GM21723 (cell line): ENCODE data around the gene FEZF1.

Experiments used
- ATAC-seq: cut with Tn5 transposase; IDR thresholded peaks from one replicate; pipeline ENCODE4 v1.9.1; 2021; ENCODE audit warnings: mild to moderate bottlenecking, moderate library complexity; ENCODE audit not compliant: unreplicated experiment

The FEZF1 gene

DNA sequence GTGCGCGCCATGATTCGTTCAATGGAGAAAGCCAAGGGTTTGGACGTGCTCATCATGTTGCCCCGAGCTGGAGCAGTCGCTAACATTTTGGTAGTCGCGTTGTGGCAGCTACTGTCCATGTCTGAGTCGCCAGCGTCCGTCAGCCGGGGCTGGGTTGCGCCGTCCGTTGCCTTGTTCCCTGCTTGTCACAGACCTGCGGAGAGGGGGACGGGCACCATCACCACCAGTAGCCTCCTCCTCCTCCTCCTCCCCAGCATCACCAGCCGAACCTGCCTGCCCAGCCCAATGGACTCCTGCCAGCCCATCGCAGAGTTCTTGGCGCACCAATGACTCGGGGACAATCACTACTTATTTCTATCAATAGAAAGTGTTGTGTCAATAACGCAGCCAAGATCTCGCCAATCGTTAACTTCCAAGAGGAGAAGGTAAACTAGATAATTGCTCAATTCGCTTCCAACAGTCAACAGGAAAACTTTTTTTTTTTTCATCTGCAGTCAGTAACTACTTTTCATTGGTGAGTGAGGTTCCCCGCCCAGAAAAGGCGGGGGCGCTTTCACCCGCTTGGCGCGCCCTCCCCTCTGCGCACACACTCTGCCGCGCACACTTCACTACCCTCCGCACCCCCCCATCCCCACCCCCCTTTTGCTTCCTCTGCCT, at the start of gene FEZF1:
TSS of gene FEZF1 (minus strand) at position 432 of the 657 bp plus-strand sequence. CDS start at position 119, 313 bp downstream.
- ATAC-seq: no peak

DNA sequence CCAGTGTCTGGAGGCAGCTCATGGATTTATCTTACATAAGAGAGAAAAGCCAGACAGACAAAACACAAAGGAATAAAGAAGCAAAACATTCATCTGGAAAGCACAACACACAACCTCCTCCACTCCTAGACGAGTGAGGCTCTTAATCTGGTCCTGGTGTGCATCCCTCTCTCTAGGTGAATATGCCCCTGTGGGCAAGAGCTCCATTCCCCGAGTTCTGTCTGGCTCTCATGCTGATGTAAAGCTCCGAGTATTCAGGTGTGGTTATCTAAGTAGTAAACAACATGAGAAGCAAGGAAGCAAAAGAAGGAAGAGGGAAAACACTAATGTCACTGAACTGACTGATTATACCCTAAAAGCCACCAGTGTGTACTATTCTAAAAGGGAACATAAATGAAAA, 47.9 kb upstream of the FEZF1 start:
- no peak for ATAC-seq

DNA sequence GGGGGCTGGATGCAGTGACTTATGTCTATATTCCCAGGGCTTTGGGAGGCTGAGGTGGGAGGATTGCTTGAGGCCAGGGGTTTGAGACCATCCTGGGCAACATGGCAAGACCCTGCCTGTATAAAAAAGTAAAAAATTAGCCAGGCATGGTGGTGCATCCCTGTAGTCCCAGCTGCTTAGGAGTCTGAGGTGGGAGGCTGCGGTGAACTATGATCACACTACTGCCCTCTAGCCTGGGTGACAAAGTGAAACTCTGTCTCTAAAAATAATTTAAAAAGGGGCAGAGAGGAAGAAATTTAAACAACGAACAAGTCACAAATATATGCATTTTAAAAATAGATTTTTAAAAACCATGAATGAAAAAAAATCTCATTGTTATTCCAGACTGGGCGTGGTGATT, 46.2 kb upstream of the FEZF1 start:
- no peak for ATAC-seq

DNA sequence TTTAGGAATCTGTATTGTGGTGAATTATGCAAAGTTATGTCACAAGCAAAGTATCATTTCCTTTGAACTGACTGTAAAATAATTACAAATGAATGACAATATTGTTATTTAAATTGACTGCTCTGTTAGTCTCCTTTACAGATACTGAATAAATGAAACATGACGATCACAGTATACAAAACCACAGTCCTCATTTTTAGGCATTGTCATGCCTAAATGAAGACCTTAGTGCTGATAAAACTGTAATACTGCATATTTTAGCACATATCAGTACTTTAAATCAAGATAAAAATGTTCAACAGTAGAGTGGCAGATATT, 39.7 kb upstream of the FEZF1 start:
- ATAC-seq: no peak

DNA sequence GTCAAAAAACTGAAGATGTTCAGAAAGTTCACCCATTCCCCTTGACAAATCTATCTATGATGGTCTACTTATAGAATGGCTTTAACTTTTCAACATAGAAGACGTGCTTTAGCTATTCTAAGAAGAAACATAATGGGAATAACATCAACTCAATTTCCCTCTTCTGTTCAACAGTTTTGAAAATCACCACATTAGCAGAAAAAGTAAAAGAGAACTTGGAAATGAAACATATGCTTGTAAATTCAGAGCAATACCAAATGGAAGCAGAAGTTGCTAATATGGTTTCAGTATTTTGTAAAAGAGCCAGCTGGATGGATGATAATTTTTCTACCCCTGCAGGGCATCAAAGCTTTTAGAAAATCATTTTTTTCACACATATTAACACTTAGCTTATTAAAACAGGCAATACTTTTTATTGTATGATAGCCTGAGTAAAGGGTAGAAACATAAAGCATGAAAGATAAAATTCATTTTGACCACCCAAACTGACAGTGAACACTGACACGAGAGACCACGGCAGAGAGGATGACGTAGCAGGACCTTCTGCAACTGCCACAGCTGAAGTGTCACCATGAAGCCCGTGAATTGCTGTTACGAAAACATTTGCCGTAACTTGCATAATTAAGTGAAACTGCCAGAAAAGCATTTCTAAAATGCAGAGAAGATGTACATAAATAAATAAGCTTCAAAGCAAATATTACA, 39.2 kb upstream of the FEZF1 start:
- no peak for ATAC-seq

DNA sequence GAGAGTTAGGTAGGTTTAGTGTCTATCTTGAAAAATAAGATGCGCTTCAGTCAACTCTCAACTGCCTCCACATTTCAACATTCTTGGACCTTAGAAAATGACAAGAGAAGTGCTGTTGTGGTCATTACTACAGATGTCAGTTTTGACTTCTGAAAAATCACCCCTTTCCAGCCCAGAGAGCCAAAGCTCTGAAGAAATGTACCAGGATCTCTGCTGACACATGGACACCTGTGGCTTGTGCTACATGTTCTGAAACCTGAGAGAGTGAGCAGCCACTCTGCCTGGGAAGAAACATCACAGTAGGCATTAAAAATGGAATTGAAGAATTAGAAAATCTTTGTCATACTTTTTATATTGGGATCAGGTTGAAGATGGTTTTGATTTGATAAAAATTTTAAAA, 35.9 kb upstream of the FEZF1 start:
- no peak for ATAC-seq

DNA sequence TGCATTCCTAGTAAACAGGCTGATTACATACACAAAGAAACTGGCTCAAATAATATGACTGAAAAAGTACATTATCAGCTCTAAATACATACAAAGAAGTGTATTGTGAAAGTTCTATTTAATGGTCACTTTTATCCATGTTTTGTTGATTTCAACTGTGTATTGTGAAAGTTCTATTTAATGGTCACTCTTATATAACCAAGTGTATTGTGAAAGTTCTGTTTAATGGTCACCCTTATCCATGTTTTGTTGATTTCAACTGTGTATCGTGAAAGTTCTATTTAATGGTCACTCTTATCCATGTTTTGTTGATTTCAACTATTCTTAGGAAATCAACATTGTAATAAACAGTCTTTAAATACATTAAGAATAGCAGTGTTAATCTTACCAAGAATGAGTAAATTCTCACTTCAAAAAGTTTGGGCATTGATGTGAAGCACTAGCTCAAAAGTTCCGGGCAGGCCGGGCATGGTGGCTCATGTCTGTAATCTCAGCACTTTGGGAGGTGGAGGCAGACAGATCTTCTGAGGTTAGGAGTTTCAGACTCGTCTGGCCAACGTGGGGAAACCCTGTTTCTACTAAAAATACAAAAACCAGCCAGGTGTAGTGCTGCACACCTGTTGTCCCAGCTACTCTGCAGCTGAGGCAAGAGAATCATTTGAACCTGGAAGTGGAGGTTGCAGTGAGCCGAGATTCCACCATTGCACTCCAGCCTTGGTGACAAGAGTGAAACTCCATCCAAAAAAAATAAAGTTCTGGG, 34.8 kb upstream of the FEZF1 start:
- no peak for ATAC-seq

DNA sequence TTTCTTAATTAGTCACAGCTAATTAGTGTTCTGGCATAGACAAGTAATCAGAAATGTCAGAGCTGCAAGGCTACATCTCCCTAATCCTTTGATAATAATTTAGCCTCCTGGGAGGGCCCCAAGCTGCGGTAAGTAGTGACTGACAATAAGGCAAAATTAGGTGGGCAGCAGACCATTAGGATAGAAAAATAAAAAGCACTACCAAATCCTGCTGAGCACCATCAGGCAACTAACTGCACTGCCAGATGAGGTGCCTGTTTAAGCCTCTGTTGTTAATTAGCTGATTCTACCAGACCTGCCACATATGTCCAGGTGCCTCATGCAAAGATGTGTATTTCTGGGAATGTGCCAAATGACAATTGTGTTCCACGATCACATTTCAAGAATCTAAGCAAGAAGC, 32.5 kb upstream of the FEZF1 start:
- ATAC-seq: no peak

DNA sequence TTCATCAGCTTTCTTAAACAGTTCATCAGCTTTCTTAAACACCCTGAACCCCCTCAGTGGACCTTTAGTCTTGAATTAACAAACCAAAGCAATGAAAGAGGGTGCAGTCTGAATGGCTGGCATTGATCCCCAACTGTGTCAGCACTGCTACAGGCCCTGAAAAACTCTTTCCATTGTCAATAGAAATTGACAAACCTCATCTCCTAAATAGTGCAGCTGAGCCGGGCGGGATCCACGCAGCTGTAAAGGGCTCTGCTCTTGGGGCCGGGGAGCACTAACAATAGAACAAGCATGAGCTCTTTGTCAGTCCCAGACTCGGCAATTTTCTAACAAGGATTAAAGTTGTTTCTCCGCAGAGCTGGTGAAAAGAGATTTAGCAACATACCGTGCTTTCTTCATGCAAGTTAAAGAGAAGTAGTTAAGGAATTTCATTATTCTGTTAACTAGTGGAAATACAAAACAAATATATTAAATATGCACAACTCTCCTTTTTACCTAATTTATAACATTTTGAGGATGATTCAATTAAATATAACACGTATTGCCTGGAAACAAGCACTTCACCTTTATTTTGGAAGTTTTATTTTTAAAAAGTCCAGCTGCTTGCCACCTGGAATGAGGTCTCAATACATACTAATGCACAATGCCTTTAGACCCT, 24.7 kb upstream of the FEZF1 start:
- ATAC-seq: no peak

DNA sequence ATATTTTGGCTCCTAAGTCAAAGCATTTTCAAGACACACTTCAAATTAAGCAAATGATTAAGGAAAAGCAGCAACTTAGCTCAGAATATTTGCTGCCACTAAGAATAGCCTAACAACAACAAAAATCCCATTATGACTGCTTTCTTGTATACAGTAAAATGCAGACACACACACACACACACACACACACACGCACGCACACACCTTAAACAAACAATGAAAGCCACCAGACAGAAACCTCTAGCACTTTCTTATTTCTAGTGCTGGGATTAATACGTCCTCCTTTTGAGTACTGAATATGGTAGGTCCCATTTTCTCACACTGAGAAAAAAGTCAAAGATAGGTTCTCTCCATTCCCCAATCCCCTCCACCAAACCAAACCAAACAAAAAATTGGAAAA, 23.4 kb upstream of the FEZF1 start:
- no peak for ATAC-seq

DNA sequence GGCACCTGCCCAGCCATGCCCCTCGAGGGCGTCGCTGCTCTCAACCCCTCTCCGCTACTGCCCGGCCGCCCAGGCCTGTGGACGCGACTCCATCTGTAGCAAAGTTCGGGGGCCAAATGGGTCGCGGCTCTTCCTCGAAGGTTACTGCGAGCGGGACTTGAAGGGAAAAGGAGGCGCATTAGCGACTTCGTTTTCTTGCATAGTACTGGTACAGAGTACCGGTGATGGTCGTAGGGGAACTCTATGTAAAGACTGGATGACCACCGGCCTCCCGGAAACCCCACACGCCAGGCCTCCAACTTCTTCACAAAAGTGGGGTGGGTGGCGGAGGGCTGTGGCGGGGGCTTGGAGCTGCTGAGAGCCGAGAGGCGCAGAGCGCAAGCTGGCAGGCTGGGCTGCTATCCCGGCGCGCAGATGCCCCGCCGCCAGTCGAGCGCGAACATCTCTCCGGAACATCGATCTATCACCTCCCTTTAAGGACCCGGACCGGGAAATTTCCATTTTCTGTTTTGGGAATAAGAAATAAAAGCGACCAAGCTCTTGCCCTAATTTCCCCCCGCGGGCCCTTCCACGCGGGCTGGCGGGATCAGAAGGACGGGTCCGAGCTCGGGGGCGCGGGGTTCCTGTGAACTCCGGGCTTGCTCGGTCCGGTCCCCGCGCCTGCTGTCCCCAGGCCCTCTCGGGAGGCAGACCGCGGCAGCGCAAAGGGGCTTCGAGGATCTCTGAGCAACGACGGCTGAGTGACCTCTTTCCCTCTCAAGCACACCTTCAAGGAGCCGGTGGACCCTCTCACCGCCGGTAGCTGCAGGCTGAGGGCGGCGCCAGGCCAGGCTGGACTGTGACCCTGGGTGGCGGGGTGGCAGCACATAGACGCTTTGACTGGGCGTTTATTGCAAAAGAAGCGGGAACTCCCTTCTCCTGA, 12.2 kb upstream of the FEZF1 start:
- ATAC-seq: no peak

DNA sequence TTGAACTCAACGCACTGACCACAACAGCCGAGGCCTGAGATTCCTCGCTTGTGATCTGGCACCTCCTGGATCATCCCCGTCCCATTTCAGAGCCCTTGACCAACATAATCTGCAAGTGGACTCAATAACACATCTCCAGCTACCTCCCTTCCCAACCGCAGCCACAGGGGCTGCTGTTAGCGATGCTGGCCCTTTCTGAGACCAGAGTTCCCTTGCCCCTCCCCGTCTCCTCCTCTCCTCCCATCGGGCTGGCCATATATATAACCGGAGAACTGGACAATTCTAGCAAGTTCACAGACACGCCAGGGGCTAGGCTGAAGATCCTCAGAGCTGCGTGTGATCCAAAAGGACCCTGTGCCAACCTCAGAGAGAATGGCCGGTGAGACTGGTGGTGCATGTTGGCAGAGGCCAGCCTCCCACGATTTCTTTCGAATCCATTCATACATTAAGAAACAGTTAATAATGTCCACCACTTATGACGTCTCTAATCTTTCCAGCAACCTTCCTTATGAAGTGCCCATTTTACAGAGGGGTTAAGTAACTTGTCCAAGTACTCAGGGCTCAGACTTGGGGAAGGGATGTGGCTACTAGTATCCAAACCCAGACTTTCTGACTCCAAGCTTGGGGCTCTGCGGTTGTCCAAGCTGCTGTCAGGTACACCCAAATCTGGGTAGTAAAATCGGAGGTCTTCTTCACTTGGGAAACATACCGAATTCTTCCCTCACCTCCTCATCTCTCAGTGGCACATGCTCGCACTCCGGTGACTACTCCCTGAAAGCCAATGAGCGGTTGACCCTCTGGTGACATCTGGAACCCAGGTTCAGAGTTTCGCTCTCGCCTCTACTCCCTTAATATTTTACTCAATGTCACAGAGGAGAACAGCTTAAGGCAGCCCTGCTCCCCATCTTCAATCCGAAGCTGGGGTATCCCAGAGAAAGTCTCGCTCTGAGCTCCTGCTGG, 11.2 kb upstream of the FEZF1 start:
- no peak for ATAC-seq

DNA sequence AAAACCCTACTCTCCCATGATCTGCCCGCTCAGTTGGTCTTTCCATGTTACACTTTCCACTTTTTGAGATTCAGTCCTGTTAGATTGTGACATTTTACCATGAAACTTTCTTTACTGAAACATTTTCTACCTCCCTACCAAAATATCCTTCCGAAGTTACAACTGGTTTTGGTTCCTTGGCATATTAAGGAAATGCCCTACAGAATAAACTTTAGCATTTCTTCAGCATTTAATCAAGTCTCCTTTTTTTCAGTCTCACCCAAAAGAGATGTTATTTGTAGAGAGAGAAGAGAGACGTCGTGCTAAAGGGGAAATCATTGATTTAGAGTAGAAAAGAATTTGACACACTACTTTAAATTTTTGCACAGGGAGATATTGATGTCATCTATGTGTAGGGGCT, 9.7 kb upstream of the FEZF1 start:
- no peak for ATAC-seq

DNA sequence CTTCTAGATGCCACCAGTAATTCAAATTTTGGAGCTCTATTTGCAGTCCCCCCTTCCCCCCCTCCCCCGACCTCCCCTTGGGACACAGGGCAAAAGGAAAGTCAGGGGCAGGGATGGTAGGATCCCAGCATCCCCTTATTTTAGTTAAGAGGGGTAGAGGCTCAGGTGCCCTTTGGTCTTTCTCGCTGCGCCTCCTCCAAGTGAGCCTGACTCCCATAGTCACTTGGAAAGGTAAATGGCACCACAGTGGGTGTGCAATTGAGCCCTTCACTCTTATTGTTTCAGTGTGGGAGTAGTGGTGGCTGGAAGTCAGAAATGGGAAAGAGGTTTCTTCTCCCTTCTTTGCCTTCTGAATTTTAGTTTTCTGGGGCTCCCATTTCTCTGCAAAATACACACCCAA, 8.2 kb upstream of the FEZF1 start:
- ATAC-seq: no peak

DNA sequence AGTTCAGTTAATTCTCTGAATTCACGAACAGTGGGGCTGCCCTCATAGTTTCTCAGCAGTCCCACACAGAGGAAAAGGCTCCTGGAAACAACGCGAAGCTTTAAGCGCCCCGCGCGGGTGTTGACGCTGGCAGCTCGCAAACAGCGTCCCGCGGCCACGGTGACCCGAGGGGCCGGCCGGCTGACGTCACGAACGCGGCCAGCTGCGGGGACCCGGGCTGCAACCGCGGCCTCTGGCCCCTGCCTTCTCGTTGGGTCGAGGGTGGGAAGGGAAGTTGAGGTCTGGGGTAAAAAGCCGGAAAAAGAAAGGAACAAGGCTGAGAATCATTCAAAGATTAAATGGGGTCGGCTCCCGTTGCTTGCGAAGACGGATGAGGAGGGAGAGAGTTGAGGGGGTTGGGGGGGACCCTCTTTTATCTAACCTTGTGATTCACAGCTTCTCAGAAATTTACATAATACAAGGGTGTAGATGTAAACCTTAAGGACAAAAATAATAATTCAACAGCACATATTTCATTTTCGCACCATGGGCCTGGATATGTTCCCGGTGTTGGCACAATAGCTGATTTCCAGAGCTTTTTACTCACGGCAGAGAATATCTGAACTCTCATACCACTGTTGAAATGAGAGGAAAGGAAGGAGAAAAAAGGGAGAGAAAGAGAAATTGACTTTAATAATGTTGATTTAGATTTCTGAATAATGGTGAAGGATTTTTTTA, 7.3 kb upstream of the FEZF1 start:
- ATAC-seq: no peak

DNA sequence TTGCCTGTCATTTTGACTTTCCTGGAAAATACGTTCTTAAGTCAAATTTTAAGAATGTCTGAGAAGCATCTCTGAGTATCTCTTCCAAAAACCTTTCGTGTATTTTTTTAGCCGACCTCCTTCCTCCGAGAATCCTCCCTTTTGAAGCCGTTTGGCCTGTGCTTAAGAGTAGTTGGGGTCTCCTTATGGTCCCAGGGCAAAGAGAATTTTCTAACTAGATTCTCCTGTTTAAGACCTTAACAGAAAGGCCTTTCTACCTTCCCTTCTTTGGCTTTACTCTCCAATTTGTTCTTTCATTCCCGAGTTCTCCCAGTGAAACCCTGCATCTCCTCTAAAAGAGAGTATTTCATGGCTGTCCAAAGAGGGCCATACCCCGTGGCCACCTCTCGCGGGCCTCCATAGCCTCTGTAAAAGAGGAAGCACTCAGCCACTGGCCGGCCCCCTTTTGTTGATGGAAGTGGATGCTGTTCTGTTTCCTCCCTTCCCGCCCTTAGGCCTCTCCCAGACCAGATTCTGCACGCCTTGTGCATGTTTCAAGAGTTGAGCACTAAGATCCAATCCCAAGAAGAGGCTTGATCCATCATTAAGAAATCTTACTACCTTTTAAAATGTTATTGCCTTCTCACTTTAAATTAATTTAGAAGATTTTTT, 6.6 kb upstream of the FEZF1 start:
- no peak for ATAC-seq

DNA sequence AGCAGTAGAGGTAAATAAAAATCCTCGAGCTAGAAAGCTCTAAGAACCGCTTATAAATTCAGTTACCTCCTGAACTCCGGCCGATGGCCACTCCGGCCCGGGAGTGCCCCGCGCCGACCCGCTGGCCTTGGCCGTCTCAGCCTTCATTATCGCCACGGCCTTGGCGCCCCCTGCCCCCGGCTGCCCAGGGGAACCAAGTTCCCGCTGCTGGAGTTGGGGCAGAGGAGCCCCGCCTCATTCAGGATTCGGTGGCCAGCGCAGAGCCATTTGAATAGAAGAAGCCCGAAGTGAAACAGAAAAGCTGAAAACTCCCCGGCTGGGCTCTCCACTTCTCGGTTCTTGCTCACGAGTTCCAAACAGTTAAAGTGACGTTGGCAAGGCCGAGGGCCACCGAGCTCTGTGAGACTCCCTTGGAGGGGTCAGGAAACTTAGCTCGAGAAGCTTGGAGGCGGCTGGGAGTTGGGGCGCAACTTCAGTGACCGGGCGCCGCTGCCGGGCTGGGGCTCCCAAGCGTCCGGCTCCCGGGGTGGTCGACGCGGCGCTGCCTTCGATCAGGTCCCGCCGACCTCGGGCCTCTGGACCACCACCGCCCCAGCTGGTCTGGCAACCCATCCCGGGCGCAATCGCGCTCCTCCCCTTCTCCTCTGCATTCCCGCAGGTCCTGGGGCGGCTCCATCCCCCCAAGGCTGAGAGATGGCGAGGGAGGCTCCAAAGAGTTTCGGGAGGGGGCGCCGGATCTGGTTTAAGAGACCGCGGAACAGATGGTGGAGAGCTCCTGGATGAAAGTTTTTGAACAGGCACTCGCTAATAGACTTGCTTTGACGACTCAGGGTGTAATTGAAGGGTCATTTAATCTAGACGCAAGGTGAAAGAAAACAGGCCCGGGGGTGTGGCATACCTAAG, 5.8 kb upstream of the FEZF1 start:
- ATAC-seq: no peak
